Measurements from ENCODE around the gene GOSR1. TPM values are rescaled to one million over a fixed set of nuclear protein-coding genes. Genes with fewer than 3 reads are reported as not detected.
"Not testable (repeated sequence)": the region's sequence is repeated elsewhere in the genome, so short reads cannot be mapped to it uniquely, and the experiment has no call there.

The GOSR1 gene
- total RNA-seq, 2 donors from 2014 or later: 25.2 to 33.5 TPM

DNA sequence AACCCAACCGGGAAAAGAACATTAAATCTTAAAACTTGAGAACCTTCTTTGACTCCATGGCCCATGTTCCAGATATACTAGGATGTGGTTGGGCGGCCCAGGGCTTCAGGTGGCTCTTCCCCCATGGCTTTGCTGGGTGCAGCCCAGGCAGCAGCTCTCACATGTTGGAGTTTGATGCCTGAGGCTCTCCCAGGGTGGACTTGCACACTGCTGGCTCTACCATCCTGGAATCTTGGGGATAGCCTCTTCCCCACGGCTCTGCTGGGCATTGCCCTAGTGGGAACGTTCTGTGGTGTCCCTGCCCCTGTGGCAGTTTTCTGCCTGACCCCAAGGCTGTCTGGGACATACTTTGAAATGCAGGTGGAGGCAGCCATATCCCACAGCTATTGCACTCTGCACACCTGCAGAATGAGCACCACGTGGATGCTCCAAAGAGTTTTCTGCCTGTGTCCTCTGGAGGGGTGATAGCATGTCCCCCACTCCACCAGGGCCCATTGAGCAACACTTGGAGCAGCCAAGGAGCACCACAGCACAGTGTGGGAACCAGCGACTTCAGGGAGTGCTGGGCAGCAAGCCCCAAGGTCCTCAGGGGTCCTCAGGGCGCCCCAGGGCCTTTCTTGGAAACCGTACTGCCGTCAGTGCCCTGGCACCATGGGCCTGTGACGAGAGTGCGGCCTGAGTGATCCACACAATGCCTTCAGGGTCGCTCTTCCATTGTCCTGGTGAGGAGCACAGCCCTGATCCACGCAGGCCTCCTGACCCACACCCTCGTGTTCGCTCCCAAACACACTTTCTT is 70.8 kb downstream of the GOSR1 start:
- Histone ChIP-seq H3K4me3 (no peak overlapping the region), H3K4me1 (no peaks in the 10 kb centered on the region), H3K36me3 (no peaks in the 10 kb centered on the region), H3K9me3 (no peaks in the 10 kb centered on the region), H3K27me3 (no peaks in the 10 kb centered on the region), H3K27ac (no peak overlapping the region)
- TF ChIP-seq, protein P1, sequence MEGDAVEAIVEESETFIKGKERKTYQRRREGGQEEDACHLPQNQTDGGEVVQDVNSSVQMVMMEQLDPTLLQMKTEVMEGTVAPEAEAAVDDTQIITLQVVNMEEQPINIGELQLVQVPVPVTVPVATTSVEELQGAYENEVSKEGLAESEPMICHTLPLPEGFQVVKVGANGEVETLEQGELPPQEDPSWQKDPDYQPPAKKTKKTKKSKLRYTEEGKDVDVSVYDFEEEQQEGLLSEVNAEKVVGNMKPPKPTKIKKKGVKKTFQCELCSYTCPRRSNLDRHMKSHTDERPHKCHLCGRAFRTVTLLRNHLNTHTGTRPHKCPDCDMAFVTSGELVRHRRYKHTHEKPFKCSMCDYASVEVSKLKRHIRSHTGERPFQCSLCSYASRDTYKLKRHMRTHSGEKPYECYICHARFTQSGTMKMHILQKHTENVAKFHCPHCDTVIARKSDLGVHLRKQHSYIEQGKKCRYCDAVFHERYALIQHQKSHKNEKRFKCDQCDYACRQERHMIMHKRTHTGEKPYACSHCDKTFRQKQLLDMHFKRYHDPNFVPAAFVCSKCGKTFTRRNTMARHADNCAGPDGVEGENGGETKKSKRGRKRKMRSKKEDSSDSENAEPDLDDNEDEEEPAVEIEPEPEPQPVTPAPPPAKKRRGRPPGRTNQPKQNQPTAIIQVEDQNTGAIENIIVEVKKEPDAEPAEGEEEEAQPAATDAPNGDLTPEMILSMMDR (IDR thresholded peaks at IDR 0.05): no peak
- peak; percentile 46 for DNase-seq (ENCODE audit: low spot score)

DNA sequence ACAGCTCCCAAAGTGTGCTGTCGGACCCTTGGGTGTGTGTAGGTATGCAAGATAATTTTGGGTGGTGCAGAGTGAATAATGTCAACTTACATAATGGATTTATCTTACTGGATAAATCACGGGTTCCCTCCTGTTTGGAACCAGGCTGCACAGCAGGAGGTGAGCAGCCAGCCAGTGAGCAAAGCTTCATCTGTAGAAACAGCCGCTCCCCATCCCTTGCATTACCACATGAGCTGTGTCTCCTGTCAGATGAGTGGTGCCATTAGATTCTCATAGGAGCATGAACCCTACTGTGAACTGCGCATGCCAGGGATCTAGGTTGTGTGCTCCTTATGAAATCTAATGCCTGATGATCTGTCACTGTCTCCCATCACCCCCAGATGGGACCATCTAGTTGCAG is 72.0 kb downstream of the GOSR1 start:
- H3K9me3 ChIP-seq, H3K27ac ChIP-seq, H3K27me3 ChIP-seq, H3K36me3 ChIP-seq, H3K4me1 ChIP-seq, H3K4me3 ChIP-seq: not testable (repeated sequence)
- DNase-seq (ENCODE audit: low spot score): peak; percentile 18

- no peaks in the 10 kb centered on the region for H3K9me3 ChIP-seq
- no peaks in the 10 kb centered on the region for H3K27me3 ChIP-seq
- H3K4me1 ChIP-seq: no peaks in the 10 kb centered on the region
- DNase-seq (ENCODE audit: low spot score): peak; percentile 13
- H3K27ac ChIP-seq: no peak overlapping the region
- H3K4me3 ChIP-seq: no peak overlapping the region
- H3K36me3 ChIP-seq: no peaks in the 10 kb centered on the region
- TF ChIP-seq, protein P1 (IDR thresholded peaks at IDR 0.05): no peak
These were observed 72.8 kb downstream of the GOSR1 start for GRCh38 chr17:30549864-30550511.

- H3K27ac ChIP-seq: no peak overlapping the region
- no peaks in the 10 kb centered on the region for H3K4me1 ChIP-seq
- H3K36me3 ChIP-seq: no peaks in the 10 kb centered on the region
- no peak overlapping the region for H3K4me3 ChIP-seq
- peak; percentile 28 for DNase-seq (ENCODE audit: low spot score)
- no peaks in the 10 kb centered on the region for H3K27me3 ChIP-seq
- TF ChIP-seq, protein P1 (IDR thresholded peaks at IDR 0.05): no peak
- no peaks in the 10 kb centered on the region for H3K9me3 ChIP-seq
These were observed 73.5 kb downstream of the GOSR1 start for GRCh38 chr17:30550512-30551273.

DNA sequence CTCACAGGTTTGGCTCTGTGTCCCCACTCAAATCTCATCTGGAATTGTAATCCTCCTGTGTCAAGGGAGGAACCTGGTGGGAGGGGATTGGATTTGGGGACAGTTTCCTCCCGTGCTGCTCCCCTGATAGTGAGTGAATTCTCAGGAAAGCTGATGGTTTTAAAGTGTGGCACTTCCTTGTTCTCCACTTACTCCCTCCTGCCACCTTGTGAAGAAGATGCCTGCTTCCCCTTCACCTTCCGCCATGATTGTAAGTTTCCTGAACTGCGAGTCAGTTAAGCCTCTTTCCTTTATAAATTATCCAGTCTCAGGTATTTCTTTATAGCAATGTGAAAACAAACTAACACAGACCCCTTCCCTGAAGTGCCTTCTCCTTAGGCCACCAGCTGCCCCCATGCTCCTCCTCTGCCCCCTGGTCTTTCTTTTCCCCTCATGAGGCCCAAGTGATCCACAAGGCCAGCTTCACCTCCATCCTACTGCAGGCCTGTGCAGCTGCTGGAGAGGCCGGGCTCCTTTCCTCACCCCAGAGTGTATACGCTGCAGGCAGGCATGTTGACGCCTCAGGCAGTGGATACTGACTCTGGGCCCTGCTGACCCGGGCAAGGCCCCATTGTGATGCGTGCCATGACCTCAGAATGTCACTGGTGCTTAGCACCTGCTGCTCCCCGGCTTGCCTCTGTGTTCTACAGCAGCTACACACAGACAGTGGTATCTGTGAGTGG is 74.2 kb downstream of the GOSR1 start:
- not testable (repeated sequence) for H3K4me3 ChIP-seq, H3K4me1 ChIP-seq, H3K9me3 ChIP-seq, H3K27me3 ChIP-seq, H3K36me3 ChIP-seq, H3K27ac ChIP-seq
- peak; percentile 38 for DNase-seq (ENCODE audit: low spot score)

DNA sequence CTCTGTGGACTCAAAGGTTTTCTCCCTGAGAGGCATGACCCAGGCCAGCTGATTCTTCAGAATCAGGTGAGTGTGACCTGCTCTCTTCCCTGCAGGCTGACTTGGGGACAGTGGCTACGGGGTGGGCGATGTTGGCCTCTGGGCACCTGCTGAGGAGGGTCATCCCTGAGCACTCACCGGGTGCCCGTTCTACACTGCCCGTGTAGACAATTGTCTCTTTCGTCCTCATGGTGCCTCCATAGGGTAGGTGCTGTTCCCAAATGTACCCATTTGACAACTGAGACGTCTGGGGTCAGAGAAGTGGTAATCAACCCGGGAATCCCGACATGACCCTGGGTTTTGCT is 74.8 kb downstream of the GOSR1 start:
- Histone ChIP-seq H3K27ac (no peak overlapping the region), H3K9me3 (no peaks in the 10 kb centered on the region), H3K27me3 (no peaks in the 10 kb centered on the region), H3K36me3 (no peaks in the 10 kb centered on the region), H3K4me1 (no peaks in the 10 kb centered on the region), H3K4me3 (no peak overlapping the region)
- DNase-seq (ENCODE audit: low spot score): peak; percentile 38
- TF ChIP-seq, protein P1 (IDR thresholded peaks at IDR 0.05): no peak

All from right atrium auricular region (tissue), 2 donors.